Hematopoietic multipotent progenitor cell treated with erythropoietin and hydrocortisone succinate and interleukin-3 and kit ligand, for 8 days (in vitro differentiated cells): ENCODE results near the gene SNED1.
"Not testable (repeated sequence)": the region's sequence is repeated elsewhere in the genome, so short reads cannot be mapped to it uniquely, and the experiment has no call there.

Source experiments
- DNase-seq: peaks from one replicate; pipeline ENCODE4 v3.0.0-alpha.2; 2015

SNED1 gene

GRCh38 chr2:241088376-241088775, 90.0 kb downstream of the SNED1 start:
- no peak for DNase-seq

- no peak for DNase-seq
These were observed 90.6 kb downstream of the SNED1 start for GRCh38 chr2:241088791-241089732.

GRCh38 chr2:241091201-241091600, 92.8 kb downstream of the SNED1 start:
- DNase-seq = no peak

DNA sequence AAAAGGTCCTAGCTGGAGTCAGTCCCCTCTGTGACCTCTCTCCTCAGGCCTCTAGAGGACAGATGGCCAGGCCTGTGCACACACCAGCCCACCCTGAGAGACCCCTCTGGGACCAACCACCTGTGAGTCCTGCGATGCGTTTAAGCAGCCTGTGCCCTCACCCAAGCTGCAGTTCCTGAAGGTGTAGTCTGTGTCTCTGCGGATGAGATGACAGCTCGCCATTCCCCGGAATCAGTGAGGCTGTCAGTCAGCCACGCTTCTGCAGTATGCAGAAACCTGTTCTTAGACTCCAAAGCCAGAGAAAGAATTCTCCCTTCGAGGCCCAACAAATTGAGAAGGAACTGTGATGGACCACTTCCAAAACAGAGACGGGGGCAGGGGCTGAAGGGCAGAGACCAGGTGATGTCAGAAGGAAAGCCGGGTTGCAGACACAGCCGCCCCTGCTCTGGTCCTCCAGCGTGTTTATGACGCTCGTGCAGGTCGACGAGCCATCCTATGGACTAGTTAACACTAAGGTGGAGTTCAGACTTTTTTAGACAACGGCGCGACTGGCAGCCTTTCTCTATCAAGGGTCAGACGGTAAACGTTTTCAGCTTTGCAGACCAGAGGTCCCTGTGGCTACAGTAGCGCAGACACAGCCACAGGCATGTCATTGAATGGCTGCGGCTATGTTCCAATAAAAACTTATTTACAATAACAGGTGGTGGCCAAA, 93.5 kb downstream of the SNED1 start:
- no peak for DNase-seq

DNA sequence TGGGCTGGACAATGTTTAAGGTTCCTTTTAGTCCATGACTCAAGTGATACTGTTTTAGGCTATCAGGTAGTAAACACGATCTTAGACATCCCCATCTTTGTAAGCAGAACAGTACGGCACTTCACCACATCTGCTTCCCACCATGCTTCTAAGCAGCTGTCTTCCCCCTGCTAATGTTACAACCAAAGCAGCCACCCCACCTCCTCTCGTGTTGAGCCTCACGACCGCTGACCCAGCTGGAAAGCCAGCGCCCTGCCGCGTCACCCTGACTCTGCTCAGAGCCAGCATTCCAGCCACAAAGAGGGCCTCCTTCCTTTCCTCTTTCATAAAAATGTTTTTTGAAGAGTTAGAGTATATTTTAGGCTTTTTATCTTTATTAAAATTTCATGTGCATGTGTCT, 94.3 kb downstream of the SNED1 start:
- DNase-seq = no peak

DNA sequence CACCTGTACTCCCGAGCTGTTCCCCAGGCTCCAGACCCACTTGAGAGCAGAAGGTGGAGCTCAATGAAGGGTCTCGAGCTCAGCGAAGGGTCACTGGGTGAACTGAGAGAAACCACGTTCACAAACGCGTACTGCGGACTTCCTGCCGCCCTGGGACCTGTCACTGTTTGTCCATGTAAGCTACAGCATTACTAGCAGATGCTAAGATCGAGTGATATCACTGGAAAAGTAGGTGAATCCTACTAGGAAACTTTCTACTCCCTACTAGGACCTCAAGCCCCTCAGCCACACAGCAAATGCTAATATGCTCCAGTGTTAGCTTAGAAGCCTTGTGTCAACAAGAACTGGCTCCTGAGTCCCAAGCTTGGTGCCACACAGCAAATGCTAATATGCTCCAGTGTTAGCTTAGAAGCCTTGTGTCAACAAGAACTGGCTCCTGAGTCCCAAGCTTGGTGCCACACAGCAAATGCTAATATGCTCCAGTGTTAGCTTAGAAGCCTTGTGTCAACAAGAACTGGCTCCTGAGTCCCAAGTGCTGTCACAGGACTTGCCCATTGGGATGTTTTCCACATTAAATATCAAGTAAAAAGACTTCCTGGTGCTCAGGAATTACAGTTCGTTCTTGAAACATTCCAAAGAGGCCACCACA, 94.8 kb downstream of the SNED1 start:
- not testable (repeated sequence) for DNase-seq

DNA sequence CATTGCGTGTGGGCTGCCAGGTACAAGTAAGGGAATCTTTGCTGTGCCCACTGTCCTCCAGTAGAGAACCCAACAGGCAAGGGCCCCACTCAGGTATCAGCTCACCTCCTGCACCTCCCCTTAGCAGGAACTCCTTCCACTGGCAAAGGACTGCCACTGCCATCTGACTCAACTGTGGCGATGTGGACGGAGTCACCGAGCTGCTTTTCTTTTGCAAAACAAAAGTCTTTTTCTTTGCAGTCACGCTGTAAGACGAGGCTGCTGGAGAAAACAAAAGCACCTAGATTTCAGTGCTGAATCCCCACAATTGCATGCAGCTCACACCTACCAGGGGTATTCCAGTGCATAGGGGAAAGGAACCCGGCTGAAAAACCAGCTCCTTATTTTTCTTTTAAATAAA, 95.8 kb downstream of the SNED1 start:
- no peak for DNase-seq

DNA sequence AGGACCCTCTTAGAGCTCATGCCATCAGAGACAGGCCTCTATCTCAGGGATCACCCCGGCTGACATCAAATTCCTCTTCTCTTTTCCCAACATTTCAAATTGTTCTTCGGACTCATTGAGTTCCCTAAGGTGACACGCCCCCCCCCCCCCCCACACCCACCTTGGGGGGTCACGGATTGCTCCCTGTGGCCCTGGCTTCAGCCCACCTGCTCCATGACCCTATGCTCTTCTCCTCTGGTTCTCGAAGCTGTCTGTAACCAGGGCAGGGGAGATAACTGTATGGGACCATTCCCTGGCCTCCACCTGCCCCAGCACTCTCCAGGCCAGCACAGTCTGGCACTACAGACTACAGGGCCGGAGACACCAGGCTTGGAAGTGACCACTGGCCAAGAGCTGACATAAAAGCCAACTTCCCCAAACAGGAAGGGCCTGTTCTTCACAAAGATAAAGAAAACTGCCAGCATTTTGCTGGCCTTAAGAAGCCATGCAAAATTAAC, 96.6 kb downstream of the SNED1 start:
- DNase-seq = no peak

DNA sequence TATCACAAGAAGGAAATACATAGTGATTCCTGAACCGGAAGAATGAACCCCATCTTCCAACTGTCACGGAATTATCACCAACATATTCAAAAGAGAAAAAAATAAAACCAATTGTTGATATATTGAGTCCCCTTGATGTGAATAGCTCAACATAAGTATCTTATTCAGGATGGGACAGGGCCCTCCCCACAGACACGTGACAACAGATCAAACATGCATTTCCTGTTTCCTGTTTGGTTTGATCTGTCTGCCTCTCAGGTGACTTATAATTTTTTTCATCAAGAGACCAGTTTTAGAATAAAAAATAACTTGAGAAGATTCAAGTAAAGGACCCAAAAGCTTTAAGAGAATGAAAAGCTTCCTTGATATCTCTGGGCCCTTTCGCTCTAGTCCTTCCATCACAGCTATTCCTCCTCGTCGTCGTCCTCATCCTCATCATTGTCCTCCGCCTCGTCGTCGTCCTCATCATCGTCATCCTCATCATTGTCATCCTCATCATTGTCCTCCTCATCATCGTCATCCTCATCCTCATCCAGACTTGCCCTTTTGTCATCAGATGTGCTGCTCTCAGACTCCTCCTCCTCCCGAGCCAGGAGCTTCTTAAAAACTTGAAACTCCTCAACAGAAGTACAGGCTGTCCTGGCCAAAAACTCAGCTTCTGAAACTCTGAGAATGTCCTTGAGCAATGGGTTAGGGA, 97.3 kb downstream of the SNED1 start:
- DNase-seq = no peak

DNA sequence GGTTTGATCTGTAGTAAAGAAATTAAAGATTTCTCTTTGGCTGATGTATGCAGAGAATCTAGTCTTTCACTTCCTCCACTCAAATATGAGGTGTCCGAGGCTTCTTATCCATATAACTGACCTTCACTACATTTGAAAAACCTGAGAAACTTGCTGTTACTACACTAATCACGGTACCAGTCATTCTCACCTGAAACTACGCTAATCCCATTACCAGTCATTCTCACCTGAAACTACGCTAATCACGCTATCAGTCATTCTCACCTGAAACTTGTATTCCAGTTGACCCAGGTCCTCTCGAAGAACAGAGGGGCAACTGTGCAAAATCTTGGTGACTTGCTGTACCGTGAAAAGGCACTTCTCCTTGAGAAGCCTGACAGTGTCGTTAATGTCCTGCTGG, 98.6 kb downstream of the SNED1 start:
- no peak for DNase-seq

GRCh38 chr2:241099246-241099645, 100.8 kb downstream of the SNED1 start:
- DNase-seq = no peak

DNA sequence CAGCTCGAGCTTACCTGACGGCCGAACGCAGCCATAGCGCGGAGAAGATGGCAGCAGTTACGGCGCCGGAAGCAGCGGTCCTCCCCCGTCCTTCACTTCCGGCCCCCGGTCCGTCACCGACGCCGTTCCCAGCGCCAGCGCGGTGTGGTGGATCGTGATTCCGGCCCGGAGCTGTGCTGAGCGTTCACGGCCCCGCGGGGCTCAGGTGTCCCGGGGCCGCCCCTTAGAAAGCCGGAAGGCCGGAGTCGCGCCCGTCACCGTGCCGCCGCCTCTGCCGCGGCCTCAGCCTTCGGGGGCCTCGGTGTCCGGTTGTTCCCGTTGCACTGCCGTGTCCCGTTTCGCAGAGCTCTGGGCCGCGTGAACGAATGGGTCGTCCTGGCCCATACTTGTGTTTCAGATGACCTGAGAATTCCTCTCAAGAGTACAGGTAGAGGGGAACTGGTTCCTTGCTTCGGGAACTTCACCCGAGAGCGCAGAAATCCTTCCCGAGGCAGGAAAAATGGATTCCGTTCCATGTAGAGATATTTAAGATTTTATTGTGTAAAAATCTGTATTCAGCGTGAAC, 103.9 kb downstream of the SNED1 start, which contains the start of gene MTERF4:
TSS of gene MTERF4 (minus strand) at position 49 of the 565 bp plus-strand sequence. CDS start at position 35, 14 bp downstream.
- peak; percentile 87 for DNase-seq

- DNase-seq = peak; percentile 17
These were observed 104.8 kb downstream of the SNED1 start for GRCh38 chr2:241103176-241103595.

DNA sequence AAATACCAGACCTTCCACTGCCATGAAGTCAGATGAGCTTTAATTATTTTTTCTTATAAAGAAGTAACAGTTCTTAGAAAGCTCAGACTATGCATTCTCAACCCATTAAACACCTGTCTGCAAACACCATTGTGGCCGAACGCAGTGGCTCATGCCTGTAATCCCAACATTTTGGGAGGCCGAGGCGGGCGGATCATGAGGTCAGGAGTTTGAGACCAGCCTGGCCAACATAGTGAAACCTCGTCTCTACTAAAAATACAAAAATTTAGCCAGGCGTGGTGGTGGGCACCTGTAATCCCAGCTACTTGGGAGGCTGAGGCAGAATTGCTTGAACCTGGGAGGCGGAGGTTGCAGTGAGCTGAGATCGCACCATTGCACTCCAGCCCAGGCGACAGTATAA, 106.2 kb downstream of the SNED1 start:
- not testable (repeated sequence) for DNase-seq

GRCh38 chr2:241105641-241106040, 107.2 kb downstream of the SNED1 start:
- DNase-seq = no peak

DNA sequence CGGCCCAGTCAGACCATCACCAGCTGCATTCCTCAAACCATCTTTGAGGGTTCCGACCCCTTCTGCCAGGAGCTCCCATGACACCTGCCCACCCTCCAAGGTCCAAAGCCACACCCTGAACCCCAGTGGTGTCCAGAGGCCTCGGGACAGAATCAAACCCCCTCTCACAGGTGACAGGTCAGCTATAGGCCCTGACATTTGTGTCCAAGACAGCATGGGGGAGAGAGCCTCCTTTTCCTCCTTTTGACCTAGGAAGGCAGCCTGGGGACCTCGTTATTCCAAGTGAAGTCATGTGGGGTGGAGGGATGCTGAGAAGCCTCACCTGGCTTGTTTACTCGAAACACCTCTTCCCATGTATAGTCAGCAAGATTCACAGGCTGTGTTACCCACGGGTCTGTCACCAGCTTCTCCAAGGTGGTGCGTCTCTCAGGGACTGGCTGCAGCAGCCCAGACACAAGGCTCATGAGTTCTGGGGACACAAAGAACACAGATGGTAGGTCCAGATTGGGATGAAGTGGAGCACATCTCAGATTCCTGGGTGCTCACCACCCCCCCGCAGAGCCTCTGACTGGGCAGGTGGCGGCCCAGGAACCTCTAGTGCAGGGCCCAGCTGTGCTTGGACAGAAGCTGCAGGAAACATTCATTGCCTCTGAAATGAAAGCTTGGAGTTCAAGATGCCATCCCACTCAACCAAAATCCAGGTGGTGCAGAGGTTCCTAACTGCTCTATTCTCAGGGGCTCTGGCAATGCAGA, 108.8 kb downstream of the SNED1 start:
- no peak for DNase-seq

- DNase-seq = no peak
These were observed 110.1 kb downstream of the SNED1 start for GRCh38 chr2:241108271-241109209.

DNA sequence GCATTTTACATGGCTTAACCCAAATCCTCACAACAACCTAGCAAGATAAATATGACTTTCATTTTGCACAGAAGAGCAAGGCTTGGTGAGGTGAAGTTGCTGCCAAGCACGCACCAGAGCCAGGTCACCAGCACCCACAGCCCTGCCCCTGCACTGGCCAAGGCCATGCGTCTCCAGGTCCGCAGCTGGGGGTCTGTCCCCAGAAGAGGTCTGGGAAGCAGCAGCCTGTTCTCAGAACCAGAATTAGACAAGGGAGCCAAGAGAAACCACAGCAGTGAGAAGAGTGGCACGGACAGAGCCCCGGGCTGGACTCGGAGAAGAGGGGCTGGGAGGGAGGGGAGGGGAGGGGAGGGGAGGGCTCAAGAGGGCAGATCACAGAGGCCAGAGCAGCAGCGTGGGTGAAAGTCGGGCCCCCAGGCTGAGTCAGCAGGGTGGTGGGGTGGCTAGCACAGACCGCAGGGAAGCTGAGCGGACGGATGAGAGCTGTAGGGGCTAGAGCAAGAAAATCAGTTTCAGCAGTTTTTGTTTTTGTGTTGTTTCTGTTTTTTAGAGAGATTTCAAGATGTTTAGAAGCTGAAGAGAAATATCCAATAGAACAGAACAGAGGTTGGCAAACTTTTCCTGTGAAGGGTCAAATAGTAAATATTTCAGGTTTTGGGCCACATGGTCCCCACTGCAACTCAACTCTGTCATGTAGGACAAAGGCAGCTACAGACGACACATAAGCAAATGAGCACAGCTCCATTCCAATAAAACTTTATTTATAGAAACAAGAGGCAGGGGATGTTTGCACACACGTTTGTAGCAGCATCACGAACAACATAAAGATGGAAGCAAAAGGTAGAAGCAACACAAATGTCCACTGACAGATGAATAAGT, 111.0 kb downstream of the SNED1 start:
- DNase-seq = no peak

GRCh38 chr2:241110089-241110606, 111.7 kb downstream of the SNED1 start:
- no peak for DNase-seq
